Liver (tissue), 3 donors: ENCODE results near the gene SLC24A3.

ENCODE experiments used
- ATF3 ChIP-seq: IDR thresholded peaks from 2 replicates; pipeline ENCODE4 v1.6.1; 2016; ENCODE audit warnings: antibody characterized with exemption
- FOXA1 ChIP-seq: IDR thresholded peaks from 2 replicates; pipeline ENCODE4 v1.6.1; 2016; ENCODE audit warnings: antibody characterized with exemption
- GABPA ChIP-seq, 2 donors: IDR thresholded peaks in 1 of 2; conservative IDR thresholded peaks in 1 of 2; 2 replicates each; pipeline ENCODE4 v1.6.1; 2016; ENCODE audit warnings: antibody characterized with exemption in 2 of 2, mild to moderate bottlenecking in 1 of 2, moderate library complexity in 1 of 2
- HNF4A ChIP-seq, 2 donors: conservative IDR thresholded peaks; 2 replicates each; pipeline ENCODE4 v1.6.1; 2016; ENCODE audit warnings: antibody characterized with exemption in 2 of 2, mild to moderate bottlenecking in 2 of 2
- MAX ChIP-seq: IDR thresholded peaks from 2 replicates; pipeline ENCODE4 v1.6.1; 2016; ENCODE audit warnings: antibody characterized with exemption
- NR2F2 ChIP-seq: IDR thresholded peaks from 2 replicates; pipeline ENCODE4 v1.6.1; 2016; ENCODE audit warnings: antibody characterized with exemption
- RAD21 ChIP-seq, 2 donors: IDR thresholded peaks; 2 replicates each; pipeline ENCODE4 v1.6.1; 2016; ENCODE audit warnings: antibody characterized with exemption in 2 of 2, mild to moderate bottlenecking in 2 of 2
- SP1 ChIP-seq: IDR thresholded peaks from 2 replicates; pipeline ENCODE4 v1.6.1; 2018; ENCODE audit warnings: antibody characterized with exemption, mild to moderate bottlenecking
- TAF1 ChIP-seq: conservative IDR thresholded peaks from 2 replicates; pipeline ENCODE4 v1.6.1; 2016; ENCODE audit warnings: antibody characterized with exemption, mild to moderate bottlenecking
- YY1 ChIP-seq: IDR thresholded peaks from 2 replicates; pipeline ENCODE4 v1.6.1; 2016; ENCODE audit warnings: antibody characterized with exemption, mild to moderate bottlenecking
- TF ChIP-seq, protein P1 (sequence below): fragments of 150-350 bp; IDR thresholded peaks from 2 replicates; pipeline ENCODE4 v1.5.1; 2017; ENCODE audit warnings: improper control_type of control experiment, low read depth, low read length; ENCODE audit not compliant: missing input control
- TF ChIP-seq, protein P2 (sequence below): IDR thresholded peaks from 2 replicates; pipeline ENCODE4 v1.6.1; 2016; ENCODE audit warnings: antibody characterized with exemption
- TF ChIP-seq, protein P3 (sequence below): IDR thresholded peaks from 2 replicates; pipeline ENCODE4 v1.6.1; 2016; ENCODE audit warnings: antibody characterized with exemption, mild to moderate bottlenecking
- donor health status: healthy.
- donor health status: healthy.

DNA sequence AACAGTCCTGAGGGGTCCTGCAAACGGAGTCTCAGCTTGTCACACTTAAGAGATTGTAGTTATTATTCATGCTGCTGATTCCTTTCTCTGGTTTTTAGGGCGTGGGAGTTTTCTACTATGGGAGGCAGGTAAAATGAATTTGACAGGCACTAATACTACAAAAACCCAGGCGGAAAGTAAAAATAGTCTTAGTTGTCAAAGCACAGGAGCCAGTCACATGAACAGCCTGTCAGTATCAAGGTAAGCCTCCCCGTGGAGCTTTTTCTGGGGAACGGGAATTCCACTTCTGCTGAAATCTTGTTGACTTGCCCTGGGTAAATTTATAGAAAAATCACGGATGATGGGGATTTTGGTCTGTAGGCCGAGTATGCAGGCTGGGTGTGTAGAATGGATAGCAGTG lies 79.8 kb downstream of the SLC24A3 start:
- TF ChIP-seq, protein P1, sequence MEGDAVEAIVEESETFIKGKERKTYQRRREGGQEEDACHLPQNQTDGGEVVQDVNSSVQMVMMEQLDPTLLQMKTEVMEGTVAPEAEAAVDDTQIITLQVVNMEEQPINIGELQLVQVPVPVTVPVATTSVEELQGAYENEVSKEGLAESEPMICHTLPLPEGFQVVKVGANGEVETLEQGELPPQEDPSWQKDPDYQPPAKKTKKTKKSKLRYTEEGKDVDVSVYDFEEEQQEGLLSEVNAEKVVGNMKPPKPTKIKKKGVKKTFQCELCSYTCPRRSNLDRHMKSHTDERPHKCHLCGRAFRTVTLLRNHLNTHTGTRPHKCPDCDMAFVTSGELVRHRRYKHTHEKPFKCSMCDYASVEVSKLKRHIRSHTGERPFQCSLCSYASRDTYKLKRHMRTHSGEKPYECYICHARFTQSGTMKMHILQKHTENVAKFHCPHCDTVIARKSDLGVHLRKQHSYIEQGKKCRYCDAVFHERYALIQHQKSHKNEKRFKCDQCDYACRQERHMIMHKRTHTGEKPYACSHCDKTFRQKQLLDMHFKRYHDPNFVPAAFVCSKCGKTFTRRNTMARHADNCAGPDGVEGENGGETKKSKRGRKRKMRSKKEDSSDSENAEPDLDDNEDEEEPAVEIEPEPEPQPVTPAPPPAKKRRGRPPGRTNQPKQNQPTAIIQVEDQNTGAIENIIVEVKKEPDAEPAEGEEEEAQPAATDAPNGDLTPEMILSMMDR = no peak
- TF ChIP-seq MAX (no peak), YY1 (no peak), TAF1 (no peak), NR2F2 (no peak), HNF4A (conservative IDR thresholded peaks at IDR 0.05) (no peak), FOXA1 (no peak), SP1 (no peak), GABPA (IDR thresholded peaks at IDR 0.05 in 1 of 2, conservative IDR thresholded peaks at IDR 0.05 in 1 of 2) (no peak), RAD21 (IDR thresholded peaks at IDR 0.05) (no peak), ATF3 (no peak)
- TF ChIP-seq, protein P2, sequence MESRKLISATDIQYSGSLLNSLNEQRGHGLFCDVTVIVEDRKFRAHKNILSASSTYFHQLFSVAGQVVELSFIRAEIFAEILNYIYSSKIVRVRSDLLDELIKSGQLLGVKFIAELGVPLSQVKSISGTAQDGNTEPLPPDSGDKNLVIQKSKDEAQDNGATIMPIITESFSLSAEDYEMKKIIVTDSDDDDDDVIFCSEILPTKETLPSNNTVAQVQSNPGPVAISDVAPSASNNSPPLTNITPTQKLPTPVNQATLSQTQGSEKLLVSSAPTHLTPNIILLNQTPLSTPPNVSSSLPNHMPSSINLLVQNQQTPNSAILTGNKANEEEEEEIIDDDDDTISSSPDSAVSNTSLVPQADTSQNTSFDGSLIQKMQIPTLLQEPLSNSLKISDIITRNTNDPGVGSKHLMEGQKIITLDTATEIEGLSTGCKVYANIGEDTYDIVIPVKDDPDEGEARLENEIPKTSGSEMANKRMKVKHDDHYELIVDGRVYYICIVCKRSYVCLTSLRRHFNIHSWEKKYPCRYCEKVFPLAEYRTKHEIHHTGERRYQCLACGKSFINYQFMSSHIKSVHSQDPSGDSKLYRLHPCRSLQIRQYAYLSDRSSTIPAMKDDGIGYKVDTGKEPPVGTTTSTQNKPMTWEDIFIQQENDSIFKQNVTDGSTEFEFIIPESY = no peak
- TF ChIP-seq, protein P3, sequence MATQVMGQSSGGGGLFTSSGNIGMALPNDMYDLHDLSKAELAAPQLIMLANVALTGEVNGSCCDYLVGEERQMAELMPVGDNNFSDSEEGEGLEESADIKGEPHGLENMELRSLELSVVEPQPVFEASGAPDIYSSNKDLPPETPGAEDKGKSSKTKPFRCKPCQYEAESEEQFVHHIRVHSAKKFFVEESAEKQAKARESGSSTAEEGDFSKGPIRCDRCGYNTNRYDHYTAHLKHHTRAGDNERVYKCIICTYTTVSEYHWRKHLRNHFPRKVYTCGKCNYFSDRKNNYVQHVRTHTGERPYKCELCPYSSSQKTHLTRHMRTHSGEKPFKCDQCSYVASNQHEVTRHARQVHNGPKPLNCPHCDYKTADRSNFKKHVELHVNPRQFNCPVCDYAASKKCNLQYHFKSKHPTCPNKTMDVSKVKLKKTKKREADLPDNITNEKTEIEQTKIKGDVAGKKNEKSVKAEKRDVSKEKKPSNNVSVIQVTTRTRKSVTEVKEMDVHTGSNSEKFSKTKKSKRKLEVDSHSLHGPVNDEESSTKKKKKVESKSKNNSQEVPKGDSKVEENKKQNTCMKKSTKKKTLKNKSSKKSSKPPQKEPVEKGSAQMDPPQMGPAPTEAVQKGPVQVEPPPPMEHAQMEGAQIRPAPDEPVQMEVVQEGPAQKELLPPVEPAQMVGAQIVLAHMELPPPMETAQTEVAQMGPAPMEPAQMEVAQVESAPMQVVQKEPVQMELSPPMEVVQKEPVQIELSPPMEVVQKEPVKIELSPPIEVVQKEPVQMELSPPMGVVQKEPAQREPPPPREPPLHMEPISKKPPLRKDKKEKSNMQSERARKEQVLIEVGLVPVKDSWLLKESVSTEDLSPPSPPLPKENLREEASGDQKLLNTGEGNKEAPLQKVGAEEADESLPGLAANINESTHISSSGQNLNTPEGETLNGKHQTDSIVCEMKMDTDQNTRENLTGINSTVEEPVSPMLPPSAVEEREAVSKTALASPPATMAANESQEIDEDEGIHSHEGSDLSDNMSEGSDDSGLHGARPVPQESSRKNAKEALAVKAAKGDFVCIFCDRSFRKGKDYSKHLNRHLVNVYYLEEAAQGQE = no peak
